Epithelial cell of esophagus (primary cell): ENCODE data around the gene KCNH6.

Experiments
- DNase-seq: peaks from one replicate; pipeline ENCODE4 v3.0.0; 2010; ENCODE audit warnings: low read depth
- H3K4me3 ChIP-seq: 2 replicates; pipeline ENCODE4 v1.5.1; 2011; ENCODE audit warnings: mild to moderate bottlenecking, low read length, control low read depth
- CTCF ChIP-seq: IDR thresholded peaks from 2 replicates; pipeline ENCODE4 v1.5.1; 2011; ENCODE audit warnings: low read depth, mild to moderate bottlenecking, low read length, control low read depth, inconsistent platforms; ENCODE audit not compliant: insufficient read depth; ENCODE audit errors: missing control alignments

Gene KCNH6

GRCh38 chr17:63480826-63481487 is 42.2 kb upstream of the KCNH6 start:
- TF ChIP-seq CTCF: no peak
- no peak for DNase-seq
- no peak overlapping the region for H3K4me3 ChIP-seq

GRCh38 chr17:63481488-63481870 is 41.7 kb upstream of the KCNH6 start:
- no peak for DNase-seq
- H3K4me3 ChIP-seq: no peak overlapping the region
- TF ChIP-seq CTCF: no peak

GRCh38 chr17:63482509-63482908 is 40.6 kb upstream of the KCNH6 start:
- no peak for TF ChIP-seq CTCF
- DNase-seq: no peak
- H3K4me3 ChIP-seq: no peak overlapping the region

- H3K4me3 ChIP-seq: no peak overlapping the region
- no peak for DNase-seq
- no peak for TF ChIP-seq CTCF
These were observed 40.1 kb upstream of the KCNH6 start for GRCh38 chr17:63483038-63483437.

- TF ChIP-seq CTCF: no peak
- no peak for DNase-seq
- no peak overlapping the region for H3K4me3 ChIP-seq
These were observed 39.2 kb upstream of the KCNH6 start for GRCh38 chr17:63483655-63484575.

- DNase-seq: no peak
- H3K4me3 ChIP-seq: no peak overlapping the region
- no peak for TF ChIP-seq CTCF
These were observed 36.7 kb upstream of the KCNH6 start for GRCh38 chr17:63486317-63487013.
